Pancreas (tissue), 10 donors: Measurements from ENCODE around the gene RTL1. TPM values are rescaled to one million over a fixed set of nuclear protein-coding genes. Genes with fewer than 3 reads are reported as not detected.

Experiments
- ATAC-seq, 4 donors: fragments of 200-7000 bp; cut with Tn5 transposase; one replicate each; pipeline versions ENCODE4 v1.8.0 to v1.9.1; 2020; ENCODE audit warnings: mild to moderate bottlenecking in 4 of 4, moderate library complexity in 4 of 4
- DNase-seq, 6 donors: peaks; one replicate each; pipeline ENCODE4 v3.0.0-alpha.2; 2020
- FAIRE-seq: peaks from 2 replicates; lab custom pipeline; 2012; peaks lifted over from hg19 to GRCh38; lab: Jason Lieb, UNC
- H3K27ac ChIP-seq, 4 donors: fragments of 200-600 bp; sonication (generic); 1 replicate in 3 of 4; 2 replicates in 1 of 4; pipeline versions ENCODE4 v1.5.0 to v1.8.0; 2020
- H3K27me3 ChIP-seq, 4 donors: fragments of 200-600 bp; one replicate each; pipeline ENCODE4 v1.8.0; 2021
- H3K36me3 ChIP-seq, 3 donors: fragments of 200-600 bp; sonication (generic) in 1 of 3; one replicate each; pipeline versions ENCODE4 v1.5.0 to v1.8.0; 2020 to 2021
- H3K4me1 ChIP-seq, 3 donors: fragments of 200-600 bp; one replicate each; pipeline ENCODE4 v1.8.0; 2021
- H3K4me3 ChIP-seq, 4 donors: fragments of 200-600 bp; sonication (generic) in 2 of 4; one replicate each; pipeline versions ENCODE4 v1.5.0 to v1.8.0; 2020 to 2021
- H3K9me3 ChIP-seq, 4 donors: fragments of 200-600 bp; one replicate each; pipeline ENCODE4 v1.8.0; 2021
- WGBS, 2 donors: extraction: QIAGEN DNeasy Blood & Tissue Kit; methylation state at CpG; one replicate each; pipeline ENCODE4 v1.1.7; 2013; 5-methylcytosine and 5-hydroxymethylcytosine counted together
- intact Hi-C, 3 donors: fragments of 100-400 bp; cut with DNase I; formaldehyde crosslinking; loops; one replicate each; pipeline versions ENCODE4 v1.11.1 to v1.14.2; 2022
- polyA plus RNA-seq, 2 donors: library from polyadenylated mRNA; stranded (reverse); fragments of 200-250 nt; gene quantifications; one replicate each; pipeline ENCODE4 v1.2.3, GENCODE V29; 2013
- total RNA-seq, 6 donors: library from RNA; stranded (reverse); fragmentation: NEBNext Ultra II Directional in 4 of 6; extraction: Animal tissue kit (Norgen Biotek cat#: 25700) in 4 of 6; gene quantifications; one replicate each; pipeline versions ENCODE4 v1.2.1 to v1.2.4, GENCODE V29; 2021 to 2023
- TF ChIP-seq, protein P1 (sequence below), 4 donors: fragments of 200-600 bp; sonication (generic) in 3 of 4; IDR thresholded peaks; one replicate each; pipeline versions ENCODE4 v1.5.0 to v1.8.0; 2021; ENCODE audit warnings: antibody characterized with exemption in 4 of 4
- donor health status: healthy with polysubstance abuse.
- donor health status: DM: no; HTN: no; CAD: no; lungs with moderate emphysema.
- donor health status: DM: no; HTN: no; CAD: no.
- donor health status: control.
- donor health status: control.
- donor health status: Bipolar disorder and iron deficiency.
- donor health status: DM: yes; HTN: yes; CAD: no.
- donor health status: DM: no; HTN: no; CAD: no.
- donor health status: DM: no; HTN: no; CAD: no.
- donor health status: DM: yes; HTN: yes; CAD: no.

The RTL1 gene
- total and polyA plus RNA-seq, 8 donors: 0.02 to 0.80 (median 0.03) TPM; not detected in 3

DNA sequence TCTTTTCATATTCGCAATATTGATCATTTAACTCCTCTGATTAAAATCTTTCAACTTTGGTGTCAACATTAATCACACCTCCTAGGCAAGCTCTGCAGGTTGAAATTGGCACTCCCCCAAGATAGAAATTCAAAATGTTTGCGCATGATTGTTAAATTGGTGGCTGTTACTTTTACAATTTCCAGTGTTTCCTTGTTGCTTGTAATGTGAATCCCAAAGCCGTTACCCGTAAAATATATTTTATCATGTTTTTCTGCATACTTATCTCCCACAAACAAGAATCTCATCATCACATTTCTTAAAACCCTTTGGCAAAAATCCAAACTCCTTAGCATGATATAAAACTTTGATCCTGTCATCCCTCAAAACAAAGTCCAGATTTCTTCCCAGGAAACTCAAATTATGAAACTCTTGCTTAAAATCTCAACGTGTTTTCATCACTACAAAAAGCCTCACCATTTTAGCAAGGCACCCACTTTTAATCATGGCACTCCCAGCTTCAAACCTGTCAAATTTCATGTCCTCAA is 14.7 kb downstream of the RTL1 start:
- Histone ChIP-seq H3K27me3 (no peaks in the 10 kb centered on the region), H3K4me3 (no peak overlapping the region), H3K27ac (no peak overlapping the region), H3K9me3 (no peaks in the 10 kb centered on the region), H3K36me3 (no peaks in the 10 kb centered on the region), H3K4me1 (peaks cover 0 to 4% (median 0%) of the 10 kb centered on the region in 3 donors)
- TF ChIP-seq, protein P1, sequence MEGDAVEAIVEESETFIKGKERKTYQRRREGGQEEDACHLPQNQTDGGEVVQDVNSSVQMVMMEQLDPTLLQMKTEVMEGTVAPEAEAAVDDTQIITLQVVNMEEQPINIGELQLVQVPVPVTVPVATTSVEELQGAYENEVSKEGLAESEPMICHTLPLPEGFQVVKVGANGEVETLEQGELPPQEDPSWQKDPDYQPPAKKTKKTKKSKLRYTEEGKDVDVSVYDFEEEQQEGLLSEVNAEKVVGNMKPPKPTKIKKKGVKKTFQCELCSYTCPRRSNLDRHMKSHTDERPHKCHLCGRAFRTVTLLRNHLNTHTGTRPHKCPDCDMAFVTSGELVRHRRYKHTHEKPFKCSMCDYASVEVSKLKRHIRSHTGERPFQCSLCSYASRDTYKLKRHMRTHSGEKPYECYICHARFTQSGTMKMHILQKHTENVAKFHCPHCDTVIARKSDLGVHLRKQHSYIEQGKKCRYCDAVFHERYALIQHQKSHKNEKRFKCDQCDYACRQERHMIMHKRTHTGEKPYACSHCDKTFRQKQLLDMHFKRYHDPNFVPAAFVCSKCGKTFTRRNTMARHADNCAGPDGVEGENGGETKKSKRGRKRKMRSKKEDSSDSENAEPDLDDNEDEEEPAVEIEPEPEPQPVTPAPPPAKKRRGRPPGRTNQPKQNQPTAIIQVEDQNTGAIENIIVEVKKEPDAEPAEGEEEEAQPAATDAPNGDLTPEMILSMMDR (IDR thresholded peaks at IDR 0.05): no peak
- intact Hi-C loops: no loop called here
- DNase-seq (no peak), FAIRE-seq (peak; percentile 49), ATAC-seq (peak in 2 of 4 donors; percentile 13 to 47)
- WGBS, 2 donors: 27 to 32% methylated on average over 5 of the region's 5 CpGs

DNA sequence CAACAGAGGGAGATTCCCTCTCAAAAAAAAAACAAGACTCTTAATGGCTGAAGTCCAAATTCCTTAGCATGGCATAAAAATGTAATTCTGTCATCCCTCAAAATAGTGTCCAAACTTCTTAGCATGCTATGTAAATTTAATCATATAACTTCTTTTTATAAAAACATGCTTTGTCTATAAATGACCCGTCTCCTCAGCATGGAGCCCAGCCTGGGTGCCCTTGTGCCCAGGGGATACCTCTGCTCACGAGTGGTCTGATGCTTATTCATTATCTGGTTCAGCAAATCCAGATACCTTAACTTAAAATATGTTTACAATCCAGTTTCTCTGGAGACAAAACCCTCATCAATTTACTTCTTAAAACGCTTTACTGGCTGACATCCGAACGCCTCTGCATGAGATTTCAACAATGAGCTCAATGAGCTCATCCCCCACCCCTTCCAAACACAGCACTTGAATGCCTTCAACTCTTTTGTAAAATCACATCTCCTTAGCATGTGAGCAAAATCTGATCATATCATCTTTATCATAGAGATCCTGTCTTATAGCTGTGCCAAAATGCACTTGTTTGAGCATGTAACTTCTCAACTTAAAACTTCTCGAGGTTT is 15.7 kb downstream of the RTL1 start:
- FAIRE-seq: no peak
- Histone ChIP-seq H3K27me3 (no peaks in the 10 kb centered on the region), H3K4me3 (no peak overlapping the region), H3K36me3 (no peaks in the 10 kb centered on the region), H3K4me1 (peaks cover 0 to 4% (median 0%) of the 10 kb centered on the region in 3 donors), H3K27ac (no peak overlapping the region), H3K9me3 (no peaks in the 10 kb centered on the region)
- intact Hi-C loops: no loop called here
- ATAC-seq: no peak
- TF ChIP-seq, protein P1 (IDR thresholded peaks at IDR 0.05): no peak
- 59 to 62% methylated on average over 6 of the region's 6 CpGs for WGBS, 2 donors
- DNase-seq: no peak

DNA sequence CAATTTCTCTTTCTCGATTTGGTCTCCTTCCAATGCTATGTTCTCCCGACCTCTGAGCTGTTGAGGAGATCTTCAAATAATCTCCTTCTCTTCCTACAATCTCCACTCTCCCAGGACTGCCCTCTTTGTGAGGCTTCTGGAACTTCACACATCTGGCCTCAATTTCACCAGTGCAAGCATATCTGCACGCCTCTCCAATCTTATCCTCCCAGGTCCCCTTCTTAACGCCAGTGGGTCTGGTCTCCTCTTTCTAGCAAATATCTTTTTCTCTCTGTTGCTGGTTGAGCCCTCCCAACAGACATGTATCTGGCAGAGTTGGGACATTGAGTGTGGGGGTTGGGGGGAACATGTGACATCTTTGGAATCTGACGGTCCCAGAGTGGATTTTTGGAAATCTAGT is 17.9 kb downstream of the RTL1 start:
- Histone ChIP-seq H3K4me1 (peaks cover 0 to 4% (median 0%) of the 10 kb centered on the region in 3 donors), H3K9me3 (no peaks in the 10 kb centered on the region), H3K4me3 (no peak overlapping the region), H3K27ac (no peak overlapping the region), H3K36me3 (no peaks in the 10 kb centered on the region), H3K27me3 (no peaks in the 10 kb centered on the region)
- 63 to 72% methylated on average over 5 of the region's 5 CpGs for WGBS, 2 donors
- ATAC-seq: no peak
- DNase-seq: no peak
- no peak for FAIRE-seq
- TF ChIP-seq, protein P1 (IDR thresholded peaks at IDR 0.05): no peak
- intact Hi-C loops: no loop called here

DNA sequence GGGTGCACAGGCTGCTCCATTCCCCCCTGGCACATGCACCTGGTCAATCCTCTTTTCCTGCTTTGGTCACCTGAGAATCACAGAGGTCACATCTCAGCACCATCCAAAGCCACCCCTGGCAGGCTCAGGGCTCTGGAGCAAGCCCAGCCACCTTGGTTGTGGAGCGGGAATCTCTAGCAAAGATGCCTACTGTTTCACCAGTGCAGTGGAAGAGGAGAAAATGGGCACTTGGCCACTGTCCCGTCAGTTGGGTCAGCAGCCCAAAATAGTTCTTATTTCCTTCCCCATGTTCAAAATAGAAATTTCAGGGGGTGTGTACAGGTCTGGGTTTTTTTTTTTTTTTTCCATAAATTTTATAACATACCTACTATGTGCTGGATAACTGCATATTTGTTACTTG is 18.3 kb downstream of the RTL1 start:
- ATAC-seq (no peak), FAIRE-seq (no peak), DNase-seq (peak in 1 of 6 donors; percentile 41)
- intact Hi-C loops: no loop called here
- 65 to 68% methylated on average over 2 of the region's 2 CpGs for WGBS, 2 donors
- Histone ChIP-seq H3K27ac (no peak overlapping the region), H3K9me3 (no peaks in the 10 kb centered on the region), H3K27me3 (no peaks in the 10 kb centered on the region), H3K36me3 (no peaks in the 10 kb centered on the region), H3K4me1 (peaks cover 0 to 4% (median 0%) of the 10 kb centered on the region in 3 donors), H3K4me3 (no peak overlapping the region)
- TF ChIP-seq, protein P1 (IDR thresholded peaks at IDR 0.05): no peak

DNA sequence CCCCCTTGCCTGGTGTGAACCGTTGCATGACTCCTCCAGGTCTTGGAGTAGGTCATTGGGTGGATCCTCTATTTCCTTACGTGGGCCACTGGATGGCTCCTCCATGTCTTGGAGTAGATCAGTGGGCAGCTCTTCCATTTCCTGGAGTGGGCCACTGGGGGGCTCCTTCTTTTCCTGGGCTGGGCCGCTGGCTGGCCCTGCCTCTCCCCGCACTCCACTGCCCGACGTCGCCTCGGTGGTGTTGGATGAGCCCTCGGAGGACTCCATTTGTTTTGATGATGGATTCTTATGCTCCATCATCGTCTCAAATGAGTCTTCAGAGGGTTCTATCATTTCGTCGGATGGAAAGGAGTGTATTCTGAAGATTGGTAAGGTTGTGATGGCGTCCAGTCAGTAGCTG is 19.1 kb downstream of the RTL1 start:
- no peaks in the 10 kb centered on the region for H3K27me3 ChIP-seq
- TF ChIP-seq, protein P1 (IDR thresholded peaks at IDR 0.05): no peak
- no peaks in the 10 kb centered on the region for H3K36me3 ChIP-seq
- no peak for ATAC-seq
- no peak overlapping the region for H3K27ac ChIP-seq
- H3K4me3 ChIP-seq: no peak overlapping the region
- WGBS, 2 donors: 84 to 90% methylated on average over 13 of the region's 13 CpGs
- peak in 1 of 6 donors; percentile 35 for DNase-seq
- no peaks in the 10 kb centered on the region for H3K9me3 ChIP-seq
- peaks cover 0 to 4% (median 0%) of the 10 kb centered on the region in 3 donors for H3K4me1 ChIP-seq
- no peak for FAIRE-seq
- intact Hi-C loops: no loop called here
